RPMI8226 (cell line): ENCODE data around the gene GNAT2.

Source experiments
- DNase-seq: peaks from one replicate; pipeline ENCODE4 v3.0.0-alpha.2; 2015

The GNAT2 gene

GRCh38 chr1:109605381-109605780 is 14.0 kb downstream of the GNAT2 start:
- DNase-seq = no peak

GRCh38 chr1:109603229-109603628 is 16.2 kb downstream of the GNAT2 start:
- DNase-seq = no peak

DNA sequence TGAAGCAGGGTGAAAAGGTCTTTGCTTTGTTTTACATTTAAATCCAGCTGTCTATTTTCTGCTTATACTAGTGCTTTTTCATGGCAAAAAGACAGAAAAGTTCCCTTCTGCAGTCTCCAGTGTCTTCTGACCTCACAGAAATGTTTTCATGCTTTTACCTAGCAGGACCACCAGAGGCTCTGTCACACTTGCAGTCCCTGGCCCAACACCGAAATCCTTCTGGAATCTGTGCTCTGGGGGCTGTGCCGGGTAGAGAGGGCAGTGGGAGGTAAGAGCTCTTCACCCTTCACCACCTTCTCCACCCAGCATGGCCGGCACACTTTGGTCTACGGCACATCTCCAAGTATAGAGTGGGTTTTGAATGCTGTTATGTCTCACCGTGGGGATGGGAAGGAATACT is 20.8 kb downstream of the GNAT2 start:
- no peak for DNase-seq

- no peak for DNase-seq
These were observed 21.3 kb downstream of the GNAT2 start for GRCh38 chr1:109598156-109598555.

- no peak for DNase-seq
These were observed 23.9 kb downstream of the GNAT2 start for GRCh38 chr1:109595531-109595930.

DNA sequence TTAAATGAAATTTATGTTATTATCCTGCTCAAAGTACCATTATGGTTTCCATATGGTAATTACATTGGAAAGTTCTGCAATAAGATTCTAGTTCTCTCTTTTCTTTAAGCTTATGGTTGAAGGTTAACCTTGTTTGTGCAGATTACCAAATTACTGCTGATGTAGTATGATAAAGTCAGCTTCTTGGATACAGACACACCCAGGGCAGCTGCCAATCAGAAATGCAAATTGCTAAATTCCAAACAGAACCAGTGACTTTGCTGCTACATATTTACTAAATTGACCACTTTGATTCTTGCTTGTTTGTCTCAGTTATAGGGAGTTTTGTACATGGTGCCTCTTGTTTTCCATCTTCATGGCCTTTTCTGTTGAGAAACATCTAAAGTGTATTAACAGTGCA is 26.5 kb downstream of the GNAT2 start:
- no peak for DNase-seq

- DNase-seq = no peak
These were observed 29.7 kb downstream of the GNAT2 start for GRCh38 chr1:109589679-109590078.

DNA sequence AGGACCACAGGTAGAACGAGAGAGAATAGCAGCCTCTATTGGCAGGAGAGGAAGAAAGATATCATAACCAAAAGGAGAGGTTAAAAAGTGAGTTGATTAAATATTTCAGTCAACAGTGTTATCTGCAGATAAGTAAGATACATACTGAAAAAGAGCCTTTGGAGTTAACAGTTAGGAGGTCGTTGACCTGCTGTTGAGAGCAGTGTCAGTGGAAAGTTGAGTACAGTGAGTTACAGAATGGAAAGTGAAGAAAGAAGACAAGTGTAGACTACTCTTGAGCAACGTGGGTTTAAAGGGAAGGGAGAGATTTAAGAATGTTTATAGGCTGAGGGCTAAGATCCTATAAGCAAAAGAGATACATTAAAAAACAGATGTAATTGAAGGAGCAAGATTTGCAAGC is 30.2 kb downstream of the GNAT2 start:
- DNase-seq = no peak

DNA sequence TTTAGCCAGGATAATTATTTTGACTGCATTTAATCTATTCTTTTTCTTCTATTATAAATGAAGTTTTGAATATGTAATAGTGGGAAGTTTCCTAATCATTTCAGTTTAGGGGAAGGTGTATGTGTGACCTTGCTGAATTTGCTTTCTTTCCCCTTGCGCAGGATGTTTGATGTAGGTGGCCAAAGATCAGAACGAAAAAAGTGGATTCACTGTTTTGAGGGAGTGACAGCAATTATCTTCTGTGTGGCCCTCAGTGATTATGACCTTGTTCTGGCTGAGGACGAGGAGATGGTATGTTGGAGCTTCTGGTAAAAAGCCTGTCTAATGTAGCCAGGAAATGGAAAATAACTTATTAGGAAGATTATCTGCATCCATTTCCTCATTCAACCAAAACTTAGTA is 33.4 kb downstream of the GNAT2 start:
- no peak for DNase-seq

- DNase-seq = no peak
These were observed 34.6 kb downstream of the GNAT2 start for GRCh38 chr1:109584766-109585165.

GRCh38 chr1:109582021-109582420 is 37.4 kb downstream of the GNAT2 start:
- DNase-seq = no peak

DNA sequence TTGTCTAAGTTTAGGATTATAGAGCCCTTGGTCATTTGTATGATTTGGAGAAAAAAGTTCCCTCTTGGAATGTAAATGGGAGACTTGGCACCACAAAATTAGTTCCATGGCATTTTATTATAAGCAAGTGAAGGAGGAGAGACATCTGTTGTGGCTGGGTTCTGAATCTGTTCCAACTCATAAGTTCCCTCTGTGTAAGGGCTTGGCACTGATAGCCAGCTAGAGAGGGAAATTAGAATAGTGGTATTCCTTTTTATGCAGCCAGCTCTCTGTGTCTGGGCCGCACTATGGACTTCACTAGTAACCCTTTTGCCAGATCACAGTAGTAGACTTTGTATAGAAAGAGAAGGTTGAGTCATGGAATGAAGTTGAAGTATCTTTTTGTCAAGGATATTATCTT is 39.9 kb downstream of the GNAT2 start:
- no peak for DNase-seq

DNA sequence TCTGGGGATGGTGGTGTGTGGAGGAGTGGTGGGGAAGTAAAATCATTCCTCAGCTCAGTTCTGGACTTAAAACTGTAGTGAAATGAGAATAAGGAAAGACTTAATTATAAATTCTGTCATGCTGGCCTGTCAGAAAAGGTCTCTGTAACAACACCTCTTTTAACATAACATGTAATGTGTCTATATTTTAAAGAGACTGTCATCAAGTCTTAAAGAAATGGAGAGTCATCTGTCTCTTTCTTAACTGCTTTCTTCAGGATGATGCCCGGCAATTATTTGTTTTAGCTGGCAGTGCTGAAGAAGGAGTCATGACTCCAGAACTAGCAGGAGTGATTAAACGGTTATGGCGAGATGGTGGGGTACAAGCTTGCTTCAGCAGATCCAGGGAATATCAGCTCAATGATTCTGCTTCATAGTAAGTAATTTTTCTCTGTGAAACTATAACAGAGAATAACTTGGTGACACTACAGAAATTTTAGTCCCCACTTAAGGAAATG is 40.4 kb downstream of the GNAT2 start:
- no peak for DNase-seq

GRCh38 chr1:109573785-109574184 is 45.6 kb downstream of the GNAT2 start:
- DNase-seq = peak; percentile 17

- DNase-seq = no peak
These were observed 49.0 kb downstream of the GNAT2 start for GRCh38 chr1:109570414-109570813.

DNA sequence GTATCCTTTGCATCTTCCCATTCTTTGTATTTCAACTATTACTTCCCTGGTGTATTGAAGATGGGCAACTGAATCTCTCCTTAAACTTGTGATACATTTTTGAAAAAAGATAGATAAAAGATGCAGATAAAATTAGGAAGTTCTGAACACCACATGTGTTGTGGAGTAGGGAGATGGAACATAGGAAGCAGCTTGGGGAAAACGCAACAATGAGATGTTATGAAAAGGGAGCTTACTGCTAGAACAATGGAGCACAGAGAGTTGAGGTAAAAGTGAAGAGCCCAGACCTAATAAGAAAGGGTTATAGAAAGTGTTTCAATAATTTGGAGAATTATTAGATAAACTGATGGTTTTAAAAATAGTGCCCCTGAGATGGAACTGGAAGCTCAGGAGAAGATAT is 50.1 kb downstream of the GNAT2 start:
- no peak for DNase-seq

GRCh38 chr1:109567877-109568672 is 51.3 kb downstream of the GNAT2 start:
- no peak for DNase-seq

DNA sequence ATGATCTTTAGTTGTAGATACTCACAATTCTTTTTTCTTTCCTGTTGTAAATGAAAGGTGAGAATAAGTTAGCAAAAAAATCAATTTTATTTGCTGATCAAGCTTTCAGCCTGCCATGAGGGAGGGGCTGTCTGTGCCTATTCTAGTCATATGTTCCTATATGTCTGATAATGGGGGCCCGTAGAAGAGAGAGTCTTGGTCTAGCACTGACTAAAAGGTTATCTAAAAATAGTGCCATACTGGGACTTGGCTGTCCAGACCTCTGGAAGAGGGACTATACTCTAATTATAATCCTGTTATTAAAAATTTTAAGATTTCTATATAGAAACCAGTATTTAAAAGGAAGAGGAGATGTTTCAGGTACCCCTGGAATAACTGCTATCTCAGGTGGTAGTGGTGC is 52.4 kb downstream of the GNAT2 start:
- DNase-seq = no peak

DNA sequence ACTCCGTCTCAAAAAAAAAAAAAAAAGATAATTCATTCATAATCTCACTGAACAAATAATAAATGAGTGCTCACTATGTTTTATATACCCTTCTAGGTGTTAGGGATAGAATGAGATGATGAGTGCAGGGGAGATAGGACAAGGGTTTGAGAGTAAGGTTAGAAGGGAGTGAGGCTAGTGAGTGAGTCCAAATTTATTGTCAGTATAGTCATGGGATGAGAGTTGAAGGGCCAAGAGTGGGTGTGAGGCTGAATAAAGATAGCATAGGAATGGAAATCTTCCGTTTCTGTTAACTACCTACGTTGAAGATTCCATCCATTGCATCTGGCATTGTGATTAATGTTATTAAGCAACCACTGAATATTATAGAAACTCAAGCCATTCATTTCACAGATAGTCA is 54.2 kb downstream of the GNAT2 start:
- DNase-seq = no peak

DNA sequence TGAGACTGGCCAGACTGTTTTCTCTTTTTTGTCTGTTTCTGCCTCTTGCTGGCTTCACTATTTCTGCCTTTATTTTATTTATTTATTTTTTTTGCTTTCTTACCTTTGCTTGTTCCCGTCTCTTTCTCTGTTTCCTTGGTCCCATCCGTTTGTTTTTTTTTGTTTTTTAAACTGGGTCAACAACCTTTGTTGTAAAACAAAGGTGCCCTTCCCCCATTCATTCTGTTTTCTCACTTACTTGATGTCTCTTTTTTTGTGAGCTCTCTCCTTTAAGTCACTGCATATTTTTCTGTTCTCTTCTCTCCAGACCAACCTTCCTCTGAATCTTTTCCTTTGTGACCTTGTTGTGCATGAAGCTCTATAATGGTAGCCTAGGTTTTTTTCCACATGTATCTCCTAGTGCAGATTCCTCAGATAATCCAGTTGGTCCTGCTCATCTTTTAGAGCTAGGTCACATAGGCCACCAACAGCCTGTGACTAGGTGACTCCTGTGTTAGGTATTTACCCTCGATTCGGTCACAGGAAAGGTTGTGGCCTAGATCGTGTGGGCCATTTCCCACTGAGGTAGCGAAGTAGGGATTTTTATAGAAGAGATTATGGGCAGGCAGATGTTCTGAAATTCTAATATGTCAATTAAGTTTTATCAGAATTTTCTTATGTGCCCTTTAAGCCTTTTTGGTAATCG is 55.1 kb downstream of the GNAT2 start:
- no peak for DNase-seq

DNA sequence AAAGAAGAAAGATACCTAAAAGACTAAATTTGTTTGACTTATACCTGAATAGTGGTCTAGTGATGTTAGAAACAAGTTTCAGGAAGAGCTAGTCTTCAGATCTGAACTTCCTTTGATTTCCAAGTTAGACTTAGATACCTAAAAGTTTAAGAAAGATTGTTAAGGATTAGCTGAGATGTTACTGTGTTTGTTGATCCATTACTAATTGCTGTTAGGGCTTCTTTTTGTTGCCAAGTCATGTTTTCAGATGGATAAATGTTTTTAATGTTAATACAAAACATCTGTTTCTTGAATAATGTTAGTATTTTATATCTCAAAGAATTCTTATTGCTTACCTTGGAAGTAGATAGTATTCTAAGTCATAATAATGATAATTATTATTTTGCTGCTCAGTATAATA is 59.4 kb downstream of the GNAT2 start:
- DNase-seq = no peak

DNA sequence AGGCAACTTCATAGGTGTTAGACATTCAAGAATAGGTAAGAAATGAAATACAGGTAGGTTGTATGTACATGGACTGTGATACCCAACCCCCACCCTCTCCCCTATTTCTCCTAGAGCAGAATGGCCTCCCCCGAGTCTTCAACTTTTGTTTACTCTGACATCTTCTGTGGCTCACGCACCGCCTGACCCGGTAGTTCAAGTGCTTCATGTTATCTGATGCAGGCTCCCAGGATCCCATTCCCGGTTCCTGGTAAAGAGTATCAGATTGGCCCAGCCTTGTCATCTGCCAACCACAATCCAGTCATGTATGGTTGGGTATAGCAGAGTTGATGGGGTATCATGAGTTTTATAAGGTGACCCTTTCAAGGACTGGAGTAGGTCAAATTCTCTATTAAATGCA is 61.9 kb downstream of the GNAT2 start:
- no peak for DNase-seq

GRCh38 chr1:109556563-109556962 is 62.9 kb downstream of the GNAT2 start:
- no peak for DNase-seq
